AG09309 (cell line): ENCODE measurements around the gene SRM.
"Not testable (repeated sequence)": the region's sequence is repeated elsewhere in the genome, so short reads cannot be mapped to it uniquely, and the experiment has no call there.

Experiments used
- DNase-seq: peaks from one replicate; pipeline ENCODE4 v3.0.0-alpha.2; 2010; ENCODE audit warnings: low read depth
- H3K4me3 ChIP-seq: 2 replicates; pipeline ENCODE4 v1.5.1; 2011; ENCODE audit warnings: mild to moderate bottlenecking, low read depth, low read length, moderate library complexity; ENCODE audit not compliant: control insufficient read depth
- TF ChIP-seq, protein P1 (sequence below): IDR thresholded peaks from 2 replicates; pipeline ENCODE4 v1.5.1; 2011; ENCODE audit warnings: mild to moderate bottlenecking, low read depth, low read length, inconsistent platforms; ENCODE audit not compliant: insufficient read depth, control insufficient read depth; ENCODE audit errors: missing control alignments

SRM gene

DNA sequence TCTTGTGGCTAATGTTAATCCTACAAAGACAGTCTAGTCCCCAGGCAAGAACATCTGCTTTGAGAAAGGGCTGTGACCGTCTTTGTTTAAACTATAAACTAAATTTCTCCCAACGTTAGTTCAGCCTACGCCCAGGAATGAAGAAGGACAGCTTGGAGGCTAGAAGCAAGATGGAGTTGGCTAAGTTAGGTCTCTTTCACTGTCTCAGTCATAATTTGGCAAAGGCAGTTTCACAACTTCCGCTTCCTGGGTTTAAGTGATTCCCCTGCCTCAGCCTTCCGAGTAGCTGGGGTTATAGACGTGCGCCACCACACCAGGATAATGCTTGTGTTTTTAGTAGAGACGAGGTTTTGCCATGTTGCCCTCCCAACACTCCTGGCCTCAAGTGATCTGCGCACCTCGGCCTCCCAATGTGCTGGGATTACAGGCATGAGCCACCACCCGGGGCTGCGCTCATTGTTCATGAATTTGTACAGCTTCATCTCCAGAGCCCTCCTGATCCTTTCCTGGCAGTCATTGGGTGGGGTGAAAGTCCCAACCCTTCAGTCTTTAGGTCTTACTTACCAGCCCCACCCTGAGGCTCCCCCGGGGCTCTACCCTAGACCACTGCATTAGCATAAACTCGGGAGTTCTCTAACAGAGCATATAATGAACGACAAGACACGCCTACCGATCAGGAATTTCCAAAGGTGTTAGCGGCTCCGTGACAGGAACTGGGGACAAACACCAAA, 7.9 kb downstream of the SRM start:
- no peak overlapping the region for H3K4me3 ChIP-seq
- DNase-seq = no peak
- TF ChIP-seq, protein P1, sequence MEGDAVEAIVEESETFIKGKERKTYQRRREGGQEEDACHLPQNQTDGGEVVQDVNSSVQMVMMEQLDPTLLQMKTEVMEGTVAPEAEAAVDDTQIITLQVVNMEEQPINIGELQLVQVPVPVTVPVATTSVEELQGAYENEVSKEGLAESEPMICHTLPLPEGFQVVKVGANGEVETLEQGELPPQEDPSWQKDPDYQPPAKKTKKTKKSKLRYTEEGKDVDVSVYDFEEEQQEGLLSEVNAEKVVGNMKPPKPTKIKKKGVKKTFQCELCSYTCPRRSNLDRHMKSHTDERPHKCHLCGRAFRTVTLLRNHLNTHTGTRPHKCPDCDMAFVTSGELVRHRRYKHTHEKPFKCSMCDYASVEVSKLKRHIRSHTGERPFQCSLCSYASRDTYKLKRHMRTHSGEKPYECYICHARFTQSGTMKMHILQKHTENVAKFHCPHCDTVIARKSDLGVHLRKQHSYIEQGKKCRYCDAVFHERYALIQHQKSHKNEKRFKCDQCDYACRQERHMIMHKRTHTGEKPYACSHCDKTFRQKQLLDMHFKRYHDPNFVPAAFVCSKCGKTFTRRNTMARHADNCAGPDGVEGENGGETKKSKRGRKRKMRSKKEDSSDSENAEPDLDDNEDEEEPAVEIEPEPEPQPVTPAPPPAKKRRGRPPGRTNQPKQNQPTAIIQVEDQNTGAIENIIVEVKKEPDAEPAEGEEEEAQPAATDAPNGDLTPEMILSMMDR = no peak

DNA sequence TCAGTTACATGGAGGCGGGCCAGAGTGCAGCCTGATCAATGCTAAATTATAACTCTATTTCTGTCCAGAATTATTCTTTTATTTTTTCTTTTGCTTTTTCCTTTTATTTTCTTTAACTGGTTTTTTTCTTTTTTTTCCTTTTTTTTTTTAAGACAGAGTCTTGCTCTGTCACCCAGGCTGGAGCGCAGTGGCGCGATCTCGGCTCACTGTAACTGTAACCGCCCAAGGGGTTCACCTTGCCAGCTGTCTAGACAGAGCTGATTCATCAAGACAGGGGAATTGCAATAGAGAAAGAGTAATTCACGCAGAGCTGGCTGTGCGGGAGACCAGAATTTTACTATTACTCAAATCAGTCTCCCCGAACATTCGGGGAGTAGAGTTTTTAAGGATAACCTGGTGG, 8.7 kb downstream of the SRM start:
- DNase-seq, H3K4me3 ChIP-seq: not testable (repeated sequence)

DNA sequence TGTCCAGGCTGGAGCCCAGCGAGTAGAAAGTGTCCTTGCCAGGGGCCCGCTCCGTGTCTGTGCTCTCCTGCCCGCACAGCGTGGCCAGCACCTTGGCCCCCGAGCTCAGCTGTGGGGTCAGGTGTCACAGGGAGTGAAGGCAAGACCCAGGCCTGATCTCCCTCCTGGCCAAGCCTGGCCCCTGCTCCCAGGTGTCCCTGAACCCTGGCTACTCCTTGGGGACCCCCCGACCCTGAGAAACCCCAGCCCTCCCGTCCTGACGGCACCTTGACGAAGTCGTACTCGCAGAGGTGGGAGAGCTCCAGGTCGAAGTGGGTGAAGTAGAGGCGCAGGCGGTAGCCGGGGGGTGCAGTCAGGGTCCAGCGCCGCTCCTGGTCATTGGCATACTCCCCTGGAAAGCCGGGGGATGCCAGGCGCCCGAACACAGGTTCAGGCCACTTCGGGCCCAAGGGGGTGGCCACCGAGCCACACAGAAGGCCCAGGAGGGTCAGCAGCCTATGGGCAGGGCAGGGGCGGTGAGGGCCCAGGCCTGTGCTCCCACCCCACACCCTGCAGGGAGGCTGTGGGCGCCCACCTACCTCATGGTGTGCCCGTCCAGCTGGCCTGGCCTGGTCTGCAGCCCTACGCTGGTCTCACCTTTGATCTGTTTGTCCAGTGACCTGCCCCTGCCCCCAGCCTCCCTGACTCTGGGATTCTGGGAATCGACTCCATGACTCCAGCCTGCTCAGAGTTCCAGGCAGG, 13.0 kb downstream of the SRM start, which contains the start of gene MASP2:
TSS of gene MASP2 (minus strand) at position 615 of the 741 bp plus-strand sequence. CDS start at position 583, 32 bp downstream.
- DNase-seq = no peak
- TF ChIP-seq, protein P1 = no peak
- no peak within 1 kb of the TSS for H3K4me3 ChIP-seq

DNA sequence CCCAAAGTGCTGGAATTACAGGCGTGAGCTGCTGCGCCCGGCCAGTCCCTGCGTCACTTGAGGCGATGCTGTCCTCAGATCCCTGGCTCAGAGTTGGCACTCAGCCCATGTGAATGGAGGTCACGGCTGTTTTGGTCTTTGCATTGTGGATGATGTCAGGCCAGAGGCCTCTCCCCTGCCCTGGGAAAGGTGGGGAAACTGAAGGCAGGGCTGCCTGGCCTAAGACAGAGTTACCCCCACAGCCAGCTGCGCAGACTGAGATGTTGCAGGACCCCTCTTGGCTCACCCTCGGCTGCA, 13.6 kb downstream of the SRM start:
- TF ChIP-seq, protein P1 = no peak
- no peak overlapping the region for H3K4me3 ChIP-seq
- DNase-seq = no peak

DNA sequence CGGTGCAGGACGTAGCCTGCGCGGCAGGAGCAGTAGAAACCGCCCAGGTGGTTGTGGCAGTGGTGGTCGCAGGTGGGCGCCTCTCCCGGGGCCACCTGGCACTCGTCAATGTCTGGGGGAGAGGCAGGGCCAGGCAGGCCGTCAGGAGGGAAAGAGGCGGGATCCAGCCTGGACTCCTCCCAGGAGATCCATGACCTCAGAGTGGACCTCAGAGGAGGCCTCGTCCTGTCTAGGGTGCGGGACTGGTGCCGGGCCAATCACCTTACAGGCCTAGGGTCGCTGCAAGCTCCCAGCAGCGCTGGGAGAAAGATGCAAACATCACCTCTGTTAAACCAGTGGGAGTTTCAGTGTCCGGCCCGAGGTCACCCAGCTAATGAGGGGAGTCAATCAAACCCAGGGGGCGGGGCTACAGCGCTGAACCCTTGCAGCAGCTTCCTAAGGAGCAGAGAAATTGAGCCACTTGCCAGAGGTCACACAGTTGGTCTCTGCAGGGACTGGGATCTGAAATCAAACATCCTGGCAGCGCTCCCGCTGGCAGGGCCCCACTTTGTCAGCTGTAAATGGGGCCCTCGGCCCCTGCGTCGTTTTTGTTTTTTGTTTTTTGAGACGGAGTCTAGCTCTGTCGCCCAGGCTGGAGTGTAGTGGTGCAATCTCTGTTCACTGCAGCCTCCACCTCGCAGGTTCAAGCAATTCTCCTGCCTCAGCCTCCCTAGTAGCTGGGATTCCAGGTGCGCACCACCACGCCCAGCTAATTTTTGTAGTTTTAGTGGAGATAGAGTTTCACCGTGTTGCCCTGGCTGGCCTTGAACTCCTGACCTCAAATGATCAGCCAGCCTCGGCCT, 14.2 kb downstream of the SRM start:
- TF ChIP-seq, protein P1 = no peak
- no peak overlapping the region for H3K4me3 ChIP-seq
- DNase-seq = no peak

DNA sequence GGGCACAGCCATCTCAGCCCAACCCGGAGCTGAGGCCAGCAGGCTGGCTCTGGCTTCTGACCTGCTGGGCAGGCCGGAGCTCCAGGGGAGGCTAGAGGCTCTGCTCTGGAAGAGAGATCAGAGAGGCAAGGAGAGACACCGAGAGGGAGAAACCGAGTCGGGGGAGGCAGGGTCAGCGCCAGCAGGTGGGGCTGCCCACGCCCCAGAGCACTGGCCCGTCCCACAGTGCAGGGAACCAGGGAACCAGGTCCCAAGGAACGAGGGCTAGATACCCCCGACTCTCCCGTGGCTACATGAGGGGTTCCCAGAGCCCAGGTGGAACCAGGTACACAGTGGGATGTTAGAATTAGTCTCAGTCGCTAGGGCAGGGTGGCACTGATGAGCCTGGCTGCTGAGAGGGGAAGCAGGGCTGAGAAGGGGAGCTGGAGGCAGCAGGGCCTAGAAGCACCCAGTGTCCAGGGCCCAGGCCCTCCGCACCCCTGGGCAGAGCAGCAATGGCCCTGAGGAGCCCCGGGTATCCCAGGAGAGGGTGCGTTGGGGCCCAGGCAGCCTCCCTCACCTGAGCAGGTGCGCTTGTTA, 14.9 kb downstream of the SRM start:
- TF ChIP-seq, protein P1 = no peak
- DNase-seq = no peak
- H3K4me3 ChIP-seq = no peak overlapping the region
